Cardiac fibroblast (primary cell): ENCODE data around the gene PTGR1.
A peak's percentile ranks its signal among the peaks of the same experiment; 100 is the strongest.

ENCODE experiments used
- DNase-seq, 2 donors: peaks; one replicate each; pipeline versions ENCODE4 v3.0.0 to v3.0.0-alpha.2; 2010; ENCODE audit warnings: low read depth in 2 of 2
- H3K4me3 ChIP-seq, 2 donors: replicated peaks in 1 of 2; 1 replicate in 1 of 2; 2 replicates in 1 of 2; pipeline ENCODE4 v1.5.1; 2011; ENCODE audit warnings: low read depth in 2 of 2, low read length in 2 of 2, mild to moderate bottlenecking in 2 of 2, moderate library complexity in 1 of 2
- TF ChIP-seq, protein P1 (sequence below): IDR thresholded peaks from one replicate; pipeline ENCODE4 v1.5.1; 2011; ENCODE audit warnings: low read depth, mild to moderate bottlenecking, low read length, inconsistent platforms

The PTGR1 gene

GRCh38 chr9:111599092-111599954 lies at the start of gene PTGR1:
Gene PTGR1 (minus strand): TSS chr9:111599647. CDS start chr9:111597422, 2,225 bp downstream.
- DNase-seq = peak; percentile 89 to 95
- peak within 1 kb of the TSS; percentile 54 to 72 for H3K4me3 ChIP-seq
- TF ChIP-seq, protein P1, sequence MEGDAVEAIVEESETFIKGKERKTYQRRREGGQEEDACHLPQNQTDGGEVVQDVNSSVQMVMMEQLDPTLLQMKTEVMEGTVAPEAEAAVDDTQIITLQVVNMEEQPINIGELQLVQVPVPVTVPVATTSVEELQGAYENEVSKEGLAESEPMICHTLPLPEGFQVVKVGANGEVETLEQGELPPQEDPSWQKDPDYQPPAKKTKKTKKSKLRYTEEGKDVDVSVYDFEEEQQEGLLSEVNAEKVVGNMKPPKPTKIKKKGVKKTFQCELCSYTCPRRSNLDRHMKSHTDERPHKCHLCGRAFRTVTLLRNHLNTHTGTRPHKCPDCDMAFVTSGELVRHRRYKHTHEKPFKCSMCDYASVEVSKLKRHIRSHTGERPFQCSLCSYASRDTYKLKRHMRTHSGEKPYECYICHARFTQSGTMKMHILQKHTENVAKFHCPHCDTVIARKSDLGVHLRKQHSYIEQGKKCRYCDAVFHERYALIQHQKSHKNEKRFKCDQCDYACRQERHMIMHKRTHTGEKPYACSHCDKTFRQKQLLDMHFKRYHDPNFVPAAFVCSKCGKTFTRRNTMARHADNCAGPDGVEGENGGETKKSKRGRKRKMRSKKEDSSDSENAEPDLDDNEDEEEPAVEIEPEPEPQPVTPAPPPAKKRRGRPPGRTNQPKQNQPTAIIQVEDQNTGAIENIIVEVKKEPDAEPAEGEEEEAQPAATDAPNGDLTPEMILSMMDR = no peak

DNA sequence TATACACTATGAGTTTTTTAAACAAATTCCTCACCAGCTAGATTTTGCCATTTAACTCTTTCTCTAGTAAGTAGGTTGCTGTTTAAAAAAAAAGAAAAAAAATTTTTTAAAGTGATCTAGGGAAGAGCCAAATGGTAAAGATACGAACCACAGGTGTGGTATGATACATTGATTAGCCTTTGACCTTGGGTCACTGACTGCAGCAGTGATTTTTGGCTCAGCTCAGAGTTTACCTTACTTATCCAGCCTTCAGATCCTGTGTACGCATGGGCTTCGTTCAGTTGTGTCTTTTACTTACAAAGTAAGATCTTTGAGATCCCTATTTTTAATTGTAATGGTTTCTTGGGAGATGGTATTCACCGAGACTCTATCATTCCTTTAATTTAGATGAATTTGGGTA lies 49.6 kb upstream of the PTGR1 start:
- DNase-seq = no peak
- H3K4me3 ChIP-seq = no peak overlapping the region
- TF ChIP-seq, protein P1 = no peak

GRCh38 chr9:111648066-111648465 lies 48.6 kb upstream of the PTGR1 start:
- DNase-seq = peak; percentile 43 to 49
- no peak overlapping the region for H3K4me3 ChIP-seq
- TF ChIP-seq, protein P1 = no peak

- H3K4me3 ChIP-seq = no peak overlapping the region
- DNase-seq = no peak
- TF ChIP-seq, protein P1 = no peak
Measured at GRCh38 chr9:111646417-111646816, 47.0 kb upstream of the PTGR1 start.

GRCh38 chr9:111645806-111646205 lies 46.4 kb upstream of the PTGR1 start:
- DNase-seq = peak in 1 of 2 donors; percentile 48
- TF ChIP-seq, protein P1 = no peak
- H3K4me3 ChIP-seq = no peak overlapping the region

DNA sequence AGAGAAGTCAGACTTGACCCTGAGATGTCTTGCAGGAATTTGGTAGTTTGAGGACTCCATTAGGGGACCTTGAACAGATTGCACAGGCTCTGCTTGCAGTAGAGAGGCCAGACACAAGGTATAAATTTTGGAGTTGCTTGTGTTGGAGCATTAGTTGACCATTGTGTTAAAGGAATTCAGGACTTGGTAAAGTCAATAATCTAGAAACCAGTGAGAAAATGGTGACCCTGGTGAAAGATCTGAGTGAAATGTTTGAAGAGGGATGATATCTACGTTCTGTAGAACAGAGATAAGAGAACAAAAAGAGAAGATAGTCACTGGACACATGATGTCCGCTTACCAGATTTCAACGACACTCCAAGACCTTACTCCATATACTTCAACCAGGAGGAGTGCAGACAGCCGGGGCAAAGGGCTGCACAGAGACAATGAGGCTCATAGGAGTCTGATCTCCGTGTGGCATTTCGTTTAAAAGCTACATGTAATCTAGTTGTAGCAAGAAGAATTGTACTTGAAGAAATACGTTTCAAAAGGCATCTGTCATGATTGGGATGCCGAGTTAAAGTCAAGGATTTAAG lies 44.8 kb upstream of the PTGR1 start:
- TF ChIP-seq, protein P1 = no peak
- no peak for DNase-seq
- H3K4me3 ChIP-seq = no peak overlapping the region
